ENCODE data around the gene OR5L1.

OR5L1 gene

DNA sequence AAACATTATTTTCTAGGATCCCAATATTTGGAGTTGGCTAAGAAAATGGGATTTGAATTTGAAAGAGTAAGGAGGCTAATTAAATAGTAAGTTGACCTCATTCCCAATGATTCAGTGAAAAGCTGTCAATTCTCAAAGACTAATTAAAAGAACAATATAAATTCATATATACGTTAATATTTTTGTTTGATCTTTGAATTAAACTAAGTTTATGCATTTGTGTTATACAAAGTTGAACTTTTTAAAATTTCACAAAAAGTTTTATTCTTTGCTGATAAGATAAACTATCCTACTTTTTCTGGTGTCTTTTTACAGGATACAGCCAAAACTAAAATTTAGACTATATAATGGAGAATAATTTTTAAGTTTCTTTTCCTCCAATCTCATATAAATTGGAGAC, at the start of gene OR5L1:
Gene OR5L1 (plus strand): TSS at position 301 of the 400 bp plus-strand sequence. CDS start 100 bp downstream, outside the sequence.
- no peak for DNase-seq

DNA sequence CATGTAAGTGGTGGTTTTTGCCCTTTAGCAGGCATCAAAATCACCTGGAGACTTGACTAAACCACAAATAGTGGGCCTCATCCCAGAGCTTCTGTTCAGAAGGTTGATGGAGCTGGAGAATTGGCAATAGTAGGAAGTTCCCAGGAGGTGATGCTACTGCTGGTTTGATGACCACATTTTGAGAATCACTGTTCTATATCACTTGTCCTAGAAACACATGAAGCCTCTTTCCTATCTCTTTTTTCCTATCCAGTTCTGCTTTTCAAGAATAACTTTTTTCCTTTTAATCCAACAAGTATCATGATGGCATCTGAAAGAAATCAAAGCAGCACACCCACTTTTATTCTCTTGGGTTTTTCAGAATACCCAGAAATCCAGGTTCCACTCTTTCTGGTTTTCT, 38.0 kb upstream of the OR5L1 start, which contains the start of gene OR5D13:
Gene OR5D13 (plus strand): TSS at position 301 of the 400 bp plus-strand sequence. CDS start 0 bp downstream, at position 301.
- DNase-seq = no peak

DNA sequence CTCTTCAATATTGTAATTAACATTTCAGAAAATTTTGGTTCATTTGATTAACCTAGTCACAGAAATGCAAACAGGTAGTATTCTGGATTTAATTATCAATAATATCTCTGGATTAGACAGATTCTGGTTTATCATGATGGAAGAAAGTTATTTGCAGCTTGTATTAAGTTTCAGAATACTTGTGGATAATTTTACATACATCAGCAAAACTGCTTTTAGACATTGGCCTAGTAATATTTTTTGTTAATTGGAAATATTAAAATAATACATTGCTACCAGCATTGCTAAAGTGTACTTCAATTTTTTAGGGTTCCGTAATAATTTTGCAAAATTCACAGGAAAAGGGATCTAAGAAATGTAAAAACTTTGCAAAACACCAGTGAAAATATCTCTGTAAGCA, 19.6 kb upstream of the OR5L1 start:
- DNase-seq = no peak

DNA sequence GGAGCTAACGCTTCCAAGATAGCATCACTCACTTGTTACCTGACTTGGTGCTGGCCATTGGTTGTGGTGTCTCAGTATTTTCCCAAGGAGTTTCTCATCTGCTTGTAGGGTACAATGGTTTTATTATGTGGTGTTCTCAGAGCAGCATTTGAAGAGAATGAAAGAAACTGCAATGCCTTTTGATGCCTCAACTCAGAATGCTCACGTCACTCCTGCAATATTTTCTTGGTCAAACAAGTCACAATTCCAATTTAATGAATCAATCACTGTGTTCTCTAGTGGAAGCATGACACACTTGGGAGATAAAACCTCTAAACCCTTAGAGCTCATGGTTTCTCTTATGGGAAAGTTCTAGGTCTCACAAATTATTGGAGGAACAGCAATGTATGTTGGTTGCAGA, 17.8 kb upstream of the OR5L1 start:
- DNase-seq = no peak

DNA sequence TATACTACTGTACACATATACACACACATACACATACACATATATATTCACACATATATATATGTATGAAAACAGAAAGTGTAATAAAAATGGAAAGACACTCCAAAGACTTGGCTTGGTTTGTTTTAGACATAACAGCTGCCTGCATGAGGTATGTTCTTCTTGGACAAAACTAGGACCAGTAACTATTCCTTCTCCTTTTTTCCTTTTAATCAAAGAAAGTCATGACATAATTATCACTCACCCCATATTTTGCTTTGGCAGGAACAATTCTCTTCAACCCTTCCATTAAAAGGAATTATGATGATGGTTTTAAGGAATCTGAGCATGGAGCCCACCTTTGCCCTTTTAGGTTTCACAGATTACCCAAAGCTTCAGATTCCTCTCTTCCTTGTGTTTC, 15.9 kb upstream of the OR5L1 start, which contains the start of gene OR5D14:
Gene OR5D14 (plus strand): TSS at position 301 of the 400 bp plus-strand sequence. CDS start 0 bp downstream, at position 301.
- DNase-seq = no peak

DNA sequence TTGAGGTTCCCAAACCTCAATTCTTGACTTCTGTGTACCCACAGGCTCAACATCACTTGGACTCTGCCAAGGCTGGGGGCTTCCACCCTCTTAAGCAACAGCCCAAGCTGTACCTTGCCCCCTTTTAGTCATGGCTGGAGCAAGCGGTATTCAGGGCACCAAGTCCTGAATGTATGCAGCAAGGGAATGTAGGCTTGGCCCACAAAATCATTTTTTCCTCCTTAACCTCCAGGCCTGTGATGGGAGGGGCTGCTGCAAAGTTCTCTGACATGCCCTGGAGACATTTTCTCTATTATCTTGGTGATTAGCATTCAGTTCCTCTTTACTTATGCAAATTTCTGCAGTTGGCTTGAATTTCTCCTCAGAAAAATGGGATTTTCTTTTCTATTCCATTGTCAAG, 4.9 kb upstream of the OR5L1 start:
- DNase-seq = no peak

DNA sequence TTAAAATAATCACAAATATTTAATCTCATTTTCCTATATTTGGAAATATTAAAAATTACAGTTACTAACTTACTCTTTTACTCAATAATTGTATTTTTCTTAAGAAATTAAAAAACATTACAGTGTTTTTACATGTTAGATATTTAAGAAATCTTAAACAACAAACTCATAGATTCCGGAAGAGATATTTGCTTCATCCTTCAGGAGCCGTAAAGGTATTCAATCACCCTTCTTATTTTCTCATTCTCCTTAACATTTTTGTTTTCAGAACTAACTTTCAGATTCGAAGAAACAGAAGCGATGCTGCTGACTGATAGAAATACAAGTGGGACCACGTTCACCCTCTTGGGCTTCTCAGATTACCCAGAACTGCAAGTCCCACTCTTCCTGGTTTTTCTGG, 8.2 kb downstream of the OR5L1 start, which contains the start of gene OR5D18:
Gene OR5D18 (plus strand): TSS at position 301 of the 400 bp plus-strand sequence. CDS start 0 bp downstream, at position 301.
- no peak for DNase-seq

DNA sequence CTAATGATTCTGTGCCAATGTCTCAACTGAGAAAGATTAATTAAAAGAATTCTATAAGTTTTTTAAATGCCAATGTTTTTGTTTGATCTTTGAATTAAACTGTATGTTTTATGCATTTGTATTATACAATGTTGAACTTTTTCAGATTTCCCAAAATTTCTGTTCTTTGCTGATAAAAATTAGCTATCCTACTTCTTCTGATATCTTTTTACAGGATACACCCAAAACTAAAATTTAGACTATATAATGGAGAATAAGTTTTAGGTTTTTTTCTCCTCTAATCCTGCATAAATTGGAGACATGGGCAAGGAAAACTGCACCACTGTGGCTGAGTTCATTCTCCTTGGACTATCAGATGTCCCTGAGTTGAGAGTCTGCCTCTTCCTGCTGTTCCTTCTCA, 15.8 kb downstream of the OR5L1 start, which contains the start of gene OR5L2:
Gene OR5L2 (plus strand): TSS at position 301 of the 400 bp plus-strand sequence. CDS start 0 bp downstream, at position 301.
- DNase-seq = no peak

DNA sequence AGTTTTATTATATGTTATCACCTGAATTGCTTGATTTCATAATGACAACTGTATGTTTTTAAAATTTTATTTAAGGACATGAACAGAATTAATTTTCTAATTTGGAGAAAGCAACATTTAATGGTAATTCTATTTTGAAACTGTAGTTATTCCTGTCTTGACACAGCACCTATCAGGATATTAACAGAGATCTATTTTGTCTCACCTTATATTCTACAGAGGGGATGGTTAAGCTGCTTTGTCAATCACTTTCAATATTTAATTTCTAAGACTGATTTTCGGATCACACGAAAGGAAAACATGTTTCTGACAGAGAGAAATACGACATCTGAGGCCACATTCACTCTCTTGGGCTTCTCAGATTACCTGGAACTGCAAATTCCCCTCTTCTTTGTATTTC, 27.3 kb downstream of the OR5L1 start, which contains the start of gene OR5D16:
Gene OR5D16 (plus strand): TSS at position 301 of the 400 bp plus-strand sequence. CDS start 0 bp downstream, at position 301.
- no peak for DNase-seq

DNA sequence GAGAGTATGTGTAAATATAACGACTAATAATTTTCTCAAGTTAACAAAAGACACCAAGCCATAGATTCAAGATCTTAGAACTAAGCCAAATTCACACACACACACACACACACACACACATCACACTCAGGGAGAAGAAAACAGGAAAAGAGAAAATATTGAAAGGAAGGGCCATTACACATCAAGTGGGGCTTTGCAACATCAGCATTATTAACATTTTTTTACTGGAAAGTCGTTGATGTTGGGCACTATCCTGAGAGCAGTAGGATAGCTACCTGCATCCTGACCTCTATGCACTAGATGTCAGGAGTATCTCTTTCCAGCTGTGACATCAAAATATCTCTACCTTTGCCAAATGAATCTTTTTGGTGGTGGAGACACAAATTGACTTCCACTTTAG, 36.3 kb downstream of the OR5L1 start:
- no peak for DNase-seq

DNA sequence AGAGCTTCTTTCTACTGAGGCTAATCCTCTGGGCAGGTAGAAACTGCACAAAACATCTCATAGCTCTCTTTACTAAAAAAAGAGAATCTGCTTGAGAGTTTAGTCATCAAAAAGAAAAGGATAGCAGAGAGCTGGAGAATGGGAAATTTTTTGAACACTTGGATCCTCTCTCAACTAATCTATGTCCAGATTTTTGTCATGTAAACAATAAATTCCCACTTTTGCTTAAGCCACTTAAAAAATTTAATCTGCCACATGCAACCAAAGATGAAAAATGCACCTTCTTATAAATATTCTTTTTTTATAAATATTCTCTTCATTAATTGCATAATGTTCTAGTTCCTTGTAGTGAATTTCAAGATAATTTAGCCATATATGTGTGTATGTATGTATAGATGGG, 37.9 kb downstream of the OR5L1 start:
- DNase-seq = no peak

DNA sequence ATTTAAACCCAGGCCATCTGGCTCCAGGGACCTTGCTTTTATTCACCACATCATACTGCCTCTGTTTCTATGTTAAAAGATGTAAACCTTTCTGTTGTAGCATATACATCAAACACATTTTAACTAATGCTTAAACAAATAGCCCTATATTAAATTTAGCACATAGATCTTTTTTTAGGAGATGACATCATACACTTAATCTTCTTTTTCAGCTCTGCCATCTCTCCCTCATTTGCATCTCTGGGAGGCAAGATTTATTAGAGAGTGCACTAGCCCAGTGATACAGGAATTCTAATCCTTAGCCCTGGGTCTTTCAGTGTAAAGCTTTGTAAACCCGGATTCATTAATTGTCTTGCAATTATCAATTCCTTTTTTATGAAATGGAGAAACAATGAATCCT, 41.0 kb downstream of the OR5L1 start:
- DNase-seq = no peak

DNA sequence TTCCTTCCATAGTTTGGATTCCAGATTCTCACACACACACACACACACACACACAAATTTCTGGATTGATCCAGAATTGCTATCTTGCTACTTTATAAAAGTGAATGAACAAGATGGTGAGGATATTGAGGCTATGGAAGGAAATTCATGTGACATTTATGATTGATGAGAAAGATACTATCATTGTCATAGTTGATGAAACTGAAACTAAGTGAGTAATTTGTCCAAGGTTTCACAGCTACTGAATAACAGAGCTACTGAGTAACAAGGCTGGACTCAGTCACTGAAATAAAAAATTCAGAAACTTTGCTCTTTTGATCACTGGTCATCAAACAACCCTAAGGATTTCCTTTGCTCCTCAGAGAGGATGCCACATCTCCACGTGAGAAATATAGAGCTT, 43.5 kb downstream of the OR5L1 start:
- DNase-seq = no peak
